Testis (tissue), 2 donors: ENCODE measurements around the gene ELL2.

Experiments used
- CTCF ChIP-seq, 3 experiments: fragments of 450-650 bp in 2 of 3; fragments of 200-600 bp in 1 of 3; sonication (generic) in 1 of 3; IDR thresholded peaks; one replicate each; pipeline ENCODE4 v1.5.1; 2016 to 2019; ENCODE audit warnings: antibody characterized with exemption in 3 of 3, mild to moderate bottlenecking in 2 of 3, moderate library complexity in 1 of 3
- POLR2A ChIP-seq: fragments of 450-650 bp; IDR thresholded peaks from one replicate; pipeline ENCODE4 v1.6.1; 2017; ENCODE audit warnings: antibody characterized with exemption, mild to moderate bottlenecking, moderate library complexity

GRCh38 chr5:95938347-95938746 lies 23.3 kb downstream of the ELL2 start:
- TF ChIP-seq CTCF (IDR thresholded peaks at IDR 0.05) (no peak), POLR2A (no peak)
